ENCODE results near the gene KCNK13. TPM values are rescaled to one million over a fixed set of nuclear protein-coding genes. Genes with fewer than 3 reads are reported as not detected.
A peak's percentile ranks its signal among the peaks of the same experiment; 100 is the strongest.

Gene KCNK13
- total RNA-seq, 1 experiment from 2014 or later: 0.17 TPM

- TF ChIP-seq GABPB1 (CRISPR knock-in tag; IDR thresholded peaks at IDR 0.05) (no peak), JAZF1 (CRISPR knock-in tag; IDR thresholded peaks at IDR 0.05) (no peak), ZNF121 (CRISPR knock-in tag; IDR thresholded peaks at IDR 0.05) (no peak)
These were observed 75.1 kb downstream of the KCNK13 start (continued) for GRCh38 chr14:90136904-90137303.

DNA sequence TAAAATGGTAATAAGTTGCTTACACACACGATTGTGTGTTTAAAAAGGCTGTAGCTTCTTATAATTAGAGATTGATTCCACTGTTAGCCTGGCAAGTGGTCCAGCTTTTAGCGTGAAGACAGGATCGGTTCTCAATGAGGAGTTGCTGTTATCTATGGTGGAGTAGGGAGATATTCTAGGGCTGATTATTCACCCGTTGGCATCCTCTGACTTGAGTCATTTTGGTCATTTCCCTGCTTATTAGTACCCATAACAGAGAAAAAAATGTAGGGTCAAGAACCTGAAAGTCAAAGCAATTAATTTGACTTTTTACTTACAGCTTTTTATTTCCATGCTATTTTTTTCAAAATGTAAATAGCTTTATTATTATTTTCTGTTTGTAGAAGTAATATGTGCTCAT, 76.0 kb downstream of the KCNK13 start:
- H3K27ac Mint-ChIP-seq: no peak overlapping the region

GRCh38 chr14:90139199-90139598, 77.4 kb downstream of the KCNK13 start:
- DNase-seq (ENCODE audit: low spot score) (no peak), ATAC-seq (no peak)
- Mint-ChIP-seq H3K27ac (no peak overlapping the region), H3K27me3 (ENCODE audit: low read depth) (peaks cover 18% of the 10 kb centered on the region), H3K9me3 (no peaks in the 10 kb centered on the region), H3K4me1 (peaks cover 14% of the 10 kb centered on the region), H3K36me3 (no peaks in the 10 kb centered on the region), H3K4me3 (no peak overlapping the region)
- POLR2A ChIA-PET: no interaction called here
- TF ChIP-seq ZNF671 (CRISPR knock-in tag; IDR thresholded peaks at IDR 0.05) (no peak), GTF2I (CRISPR knock-in tag; conservative IDR thresholded peaks at IDR 0.05) (peak; percentile 21; the same call in 1 of the 2 replicates)
- CTCF ChIA-PET: no interaction called here

More for the DNA sequence above, 76.0 kb downstream of the KCNK13 start:
- ATAC-seq (no peak), DNase-seq (ENCODE audit: low spot score) (no peak)
- Mint-ChIP-seq H3K36me3 (no peaks in the 10 kb centered on the region), H3K4me3 (no peak overlapping the region), H3K9me3 (no peaks in the 10 kb centered on the region), H3K27me3 (ENCODE audit: low read depth) (peaks cover 13% of the 10 kb centered on the region), H3K4me1 (peaks cover 14% of the 10 kb centered on the region)
- no peak for TF ChIP-seq USF2 (CRISPR knock-in tag; IDR thresholded peaks at IDR 0.05)
- ChIA-PET POLR2A (no interaction called here), CTCF (no interaction called here)

DNA sequence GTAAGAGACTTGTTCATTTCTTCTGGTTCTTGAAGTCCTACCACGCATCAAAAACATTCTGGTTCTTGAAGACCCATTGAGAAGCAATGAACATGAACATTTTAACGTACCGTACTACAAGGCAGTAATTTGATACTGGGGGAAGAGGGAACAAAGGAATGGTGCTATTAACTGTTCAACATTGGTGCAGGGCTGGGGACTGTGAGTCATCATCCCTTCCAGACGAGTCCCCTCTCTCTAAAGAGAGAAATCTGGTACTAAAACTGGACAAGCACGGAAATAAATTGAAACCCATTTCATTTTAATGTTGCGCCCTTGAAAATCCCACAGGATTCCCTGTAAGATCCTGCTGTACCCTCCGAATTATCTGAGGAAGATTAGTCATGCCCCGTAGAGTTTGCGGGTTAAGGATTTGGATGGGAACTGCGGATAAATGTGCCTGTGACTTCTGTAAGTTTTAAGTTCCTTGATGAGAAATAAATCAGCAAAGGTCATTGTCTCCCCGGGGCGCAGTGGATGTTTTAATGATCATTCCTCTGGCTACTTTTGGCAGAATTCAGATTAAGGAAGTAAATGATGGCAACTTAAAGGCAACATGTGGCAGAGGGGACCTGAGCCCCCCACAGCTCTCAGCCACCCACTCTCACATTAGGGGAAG, 78.6 kb downstream of the KCNK13 start:
- no peak overlapping the region for H3K27ac Mint-ChIP-seq

GRCh38 chr14:90140956-90141316, 79.1 kb downstream of the KCNK13 start:
- CTCF ChIA-PET: interaction anchor here (0.9 kb wide), 1 partner anchor 167 kb away, joined by 3 read pairs; no protein-coding TSS in a partner anchor

More for the DNA sequence above, 78.6 kb downstream of the KCNK13 start:
- Mint-ChIP-seq H3K4me1 (peaks cover 14% of the 10 kb centered on the region), H3K4me3 (no peak overlapping the region), H3K27me3 (ENCODE audit: low read depth) (peaks cover 18% of the 10 kb centered on the region), H3K36me3 (no peaks in the 10 kb centered on the region), H3K9me3 (no peaks in the 10 kb centered on the region)
- DNase-seq (ENCODE audit: low spot score) (no peak), ATAC-seq (no peak; the same call in 1 of the 2 replicates)
- ChIA-PET POLR2A (no interaction called here), CTCF (interaction anchor here (0.9 kb wide), 1 partner anchor 167 kb away, joined by 3 read pairs; no protein-coding TSS in a partner anchor)
- no peak for TF ChIP-seq ZNF671 (CRISPR knock-in tag; IDR thresholded peaks at IDR 0.05)

More at GRCh38 chr14:90140956-90141316, 79.1 kb downstream of the KCNK13 start:
- Mint-ChIP-seq H3K27me3 (ENCODE audit: low read depth) (peaks cover 18% of the 10 kb centered on the region), H3K4me3 (no peak overlapping the region), H3K27ac (no peak overlapping the region), H3K36me3 (no peaks in the 10 kb centered on the region), H3K4me1 (peaks cover 14% of the 10 kb centered on the region), H3K9me3 (no peaks in the 10 kb centered on the region)
- no peak; the same call in 1 of the 2 replicates for ATAC-seq
- TF ChIP-seq TEAD1 (CRISPR knock-in tag; IDR thresholded peaks at IDR 0.05) (no peak), ESRRA (CRISPR knock-in tag; IDR thresholded peaks at IDR 0.05; ENCODE audit: borderline replicate concordance) (no peak), TCF7 (CRISPR knock-in tag; IDR thresholded peaks at IDR 0.05; ENCODE audit: low read depth) (no peak), ZNF281 (CRISPR knock-in tag; IDR thresholded peaks at IDR 0.05) (no peak), ERG (CRISPR knock-in tag; IDR thresholded peaks at IDR 0.05) (no peak), NR1H2 (CRISPR knock-in tag; IDR thresholded peaks at IDR 0.05) (no peak)
- TF ChIP-seq, protein P1, sequence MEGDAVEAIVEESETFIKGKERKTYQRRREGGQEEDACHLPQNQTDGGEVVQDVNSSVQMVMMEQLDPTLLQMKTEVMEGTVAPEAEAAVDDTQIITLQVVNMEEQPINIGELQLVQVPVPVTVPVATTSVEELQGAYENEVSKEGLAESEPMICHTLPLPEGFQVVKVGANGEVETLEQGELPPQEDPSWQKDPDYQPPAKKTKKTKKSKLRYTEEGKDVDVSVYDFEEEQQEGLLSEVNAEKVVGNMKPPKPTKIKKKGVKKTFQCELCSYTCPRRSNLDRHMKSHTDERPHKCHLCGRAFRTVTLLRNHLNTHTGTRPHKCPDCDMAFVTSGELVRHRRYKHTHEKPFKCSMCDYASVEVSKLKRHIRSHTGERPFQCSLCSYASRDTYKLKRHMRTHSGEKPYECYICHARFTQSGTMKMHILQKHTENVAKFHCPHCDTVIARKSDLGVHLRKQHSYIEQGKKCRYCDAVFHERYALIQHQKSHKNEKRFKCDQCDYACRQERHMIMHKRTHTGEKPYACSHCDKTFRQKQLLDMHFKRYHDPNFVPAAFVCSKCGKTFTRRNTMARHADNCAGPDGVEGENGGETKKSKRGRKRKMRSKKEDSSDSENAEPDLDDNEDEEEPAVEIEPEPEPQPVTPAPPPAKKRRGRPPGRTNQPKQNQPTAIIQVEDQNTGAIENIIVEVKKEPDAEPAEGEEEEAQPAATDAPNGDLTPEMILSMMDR (IDR thresholded peaks at IDR 0.05): no peak
- DNase-seq (ENCODE audit: low spot score): no peak
- POLR2A ChIA-PET: no interaction called here
